ENCODE measurements around the gene APCDD1L. TPM values are rescaled to one million over a fixed set of nuclear protein-coding genes. Genes with fewer than 3 reads are reported as not detected.

Gene APCDD1L
- total RNA-seq, 4 donors from 2014 or later, result 0.23 to 1.2 (median 1.1) TPM

- Histone ChIP-seq H3K9me3 (no peaks in the 10 kb centered on the region), H3K36me3 (peaks cover 53% of the 10 kb centered on the region), H3K4me3 (no peak overlapping the region), H3K4me1 (no peaks in the 10 kb centered on the region), H3K27ac (no peak overlapping the region), H3K27me3 (no peaks in the 10 kb centered on the region)
- no peak for DNase-seq (ENCODE audit: low spot score in 2 of 2)
- WGBS, result 76% methylated on average over 10 of the region's 10 CpGs
- no peak for TF ChIP-seq POLR2AphosphoS5 (IDR thresholded peaks at IDR 0.05)
- TF ChIP-seq, protein P1, sequence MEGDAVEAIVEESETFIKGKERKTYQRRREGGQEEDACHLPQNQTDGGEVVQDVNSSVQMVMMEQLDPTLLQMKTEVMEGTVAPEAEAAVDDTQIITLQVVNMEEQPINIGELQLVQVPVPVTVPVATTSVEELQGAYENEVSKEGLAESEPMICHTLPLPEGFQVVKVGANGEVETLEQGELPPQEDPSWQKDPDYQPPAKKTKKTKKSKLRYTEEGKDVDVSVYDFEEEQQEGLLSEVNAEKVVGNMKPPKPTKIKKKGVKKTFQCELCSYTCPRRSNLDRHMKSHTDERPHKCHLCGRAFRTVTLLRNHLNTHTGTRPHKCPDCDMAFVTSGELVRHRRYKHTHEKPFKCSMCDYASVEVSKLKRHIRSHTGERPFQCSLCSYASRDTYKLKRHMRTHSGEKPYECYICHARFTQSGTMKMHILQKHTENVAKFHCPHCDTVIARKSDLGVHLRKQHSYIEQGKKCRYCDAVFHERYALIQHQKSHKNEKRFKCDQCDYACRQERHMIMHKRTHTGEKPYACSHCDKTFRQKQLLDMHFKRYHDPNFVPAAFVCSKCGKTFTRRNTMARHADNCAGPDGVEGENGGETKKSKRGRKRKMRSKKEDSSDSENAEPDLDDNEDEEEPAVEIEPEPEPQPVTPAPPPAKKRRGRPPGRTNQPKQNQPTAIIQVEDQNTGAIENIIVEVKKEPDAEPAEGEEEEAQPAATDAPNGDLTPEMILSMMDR (IDR thresholded peaks at IDR 0.05), result peak in 1 of 2 donors; percentile 27
- no peak for TF ChIP-seq EP300 (IDR thresholded peaks at IDR 0.05)
- TF ChIP-seq POLR2A (IDR thresholded peaks at IDR 0.05), result no peak
Measured at GRCh38 chr20:58447511-58448391, 67.4 kb downstream of the APCDD1L start.

- no peaks in the 10 kb centered on the region for H3K4me1 ChIP-seq
- TF ChIP-seq POLR2AphosphoS5 (IDR thresholded peaks at IDR 0.05) (no peak), EP300 (IDR thresholded peaks at IDR 0.05) (no peak), POLR2A (IDR thresholded peaks at IDR 0.05) (no peak)
- TF ChIP-seq, protein P1 (IDR thresholded peaks at IDR 0.05), result no peak
- no peaks in the 10 kb centered on the region for H3K27me3 ChIP-seq
- no peak overlapping the region for H3K27ac ChIP-seq
- H3K9me3 ChIP-seq, result no peaks in the 10 kb centered on the region
- H3K4me3 ChIP-seq, result no peak overlapping the region
- 85% methylated on average over 7 of the region's 7 CpGs for WGBS
- DNase-seq (ENCODE audit: low spot score in 2 of 2), result no peak
- peaks cover 55% of the 10 kb centered on the region for H3K36me3 ChIP-seq
Measured at GRCh38 chr20:58446960-58447265, 68.3 kb downstream of the APCDD1L start.

- 80% methylated on average over 6 of the region's 6 CpGs for WGBS
- H3K9me3 ChIP-seq, result no peaks in the 10 kb centered on the region
- H3K27ac ChIP-seq, result no peak overlapping the region
- peaks cover 57% of the 10 kb centered on the region for H3K36me3 ChIP-seq
- no peaks in the 10 kb centered on the region for H3K4me1 ChIP-seq
- H3K27me3 ChIP-seq, result no peaks in the 10 kb centered on the region
- H3K4me3 ChIP-seq, result no peak overlapping the region
- TF ChIP-seq, protein P1 (IDR thresholded peaks at IDR 0.05), result no peak
- no peak for DNase-seq (ENCODE audit: low spot score in 2 of 2)
Measured at GRCh38 chr20:58446264-58446959, 68.8 kb downstream of the APCDD1L start.

DNA sequence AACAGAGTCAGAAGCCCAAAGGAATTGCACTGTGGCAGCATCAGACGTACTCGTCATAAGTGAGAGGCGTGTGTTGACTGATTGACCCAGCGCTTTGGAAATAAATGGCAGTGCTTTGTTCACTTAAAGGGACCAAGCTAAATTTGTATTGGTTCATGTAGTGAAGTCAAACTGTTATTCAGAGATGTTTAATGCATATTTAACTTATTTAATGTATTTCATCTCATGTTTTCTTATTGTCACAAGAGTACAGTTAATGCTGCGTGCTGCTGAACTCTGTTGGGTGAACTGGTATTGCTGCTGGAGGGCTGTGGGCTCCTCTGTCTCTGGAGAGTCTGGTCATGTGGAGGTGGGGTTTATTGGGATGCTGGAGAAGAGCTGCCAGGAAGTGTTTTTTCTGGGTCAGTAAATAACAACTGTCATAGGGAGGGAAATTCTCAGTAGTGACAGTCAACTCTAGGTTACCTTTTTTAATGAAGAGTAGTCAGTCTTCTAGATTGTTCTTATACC lies 70.4 kb downstream of the APCDD1L start:
- Histone ChIP-seq H3K27me3 (no peaks in the 10 kb centered on the region), H3K4me1 (no peaks in the 10 kb centered on the region), H3K9me3 (no peaks in the 10 kb centered on the region), H3K36me3 (peaks cover 72% of the 10 kb centered on the region), H3K27ac (no peak overlapping the region), H3K4me3 (no peak overlapping the region)
- TF ChIP-seq, protein P1 (IDR thresholded peaks at IDR 0.05), result no peak
- TF ChIP-seq POLR2A (IDR thresholded peaks at IDR 0.05), result no peak
- TF ChIP-seq POLR2AphosphoS5 (IDR thresholded peaks at IDR 0.05), result no peak
- no peak for TF ChIP-seq EP300 (IDR thresholded peaks at IDR 0.05)
- 89% methylated on average over 5 of the region's 5 CpGs for WGBS
- DNase-seq (ENCODE audit: low spot score in 2 of 2), result no peak

GRCh38 chr20:58441723-58442122 lies 73.5 kb downstream of the APCDD1L start:
- no peak overlapping the region for H3K27ac ChIP-seq
- no peaks in the 10 kb centered on the region for H3K4me1 ChIP-seq
- no peaks in the 10 kb centered on the region for H3K27me3 ChIP-seq
- no peak overlapping the region for H3K4me3 ChIP-seq
- no peaks in the 10 kb centered on the region for H3K9me3 ChIP-seq
- H3K36me3 ChIP-seq, result peaks cover 69% of the 10 kb centered on the region
- DNase-seq (ENCODE audit: low spot score in 2 of 2), result no peak
- no peak for TF ChIP-seq POLR2AphosphoS5 (IDR thresholded peaks at IDR 0.05)
- no peak for TF ChIP-seq EP300 (IDR thresholded peaks at IDR 0.05)
- TF ChIP-seq, protein P1 (IDR thresholded peaks at IDR 0.05), result no peak
- no peak for TF ChIP-seq POLR2A (IDR thresholded peaks at IDR 0.05)

Measured in suprapubic skin (tissue), 4 donors.